PFSK-1 (cell line): ENCODE data around the gene ANOS1.

Source experiments
- FOXP2 ChIP-seq: optimal IDR thresholded peaks from 2 replicates; pipeline ENCODE3; 2011; ENCODE audit warnings: borderline replicate concordance, control low read depth, inconsistent platforms; ENCODE audit not compliant: insufficient read depth; ENCODE audit errors: extremely low read length, extremely low read depth
- POLR2AphosphoS5 ChIP-seq: IDR thresholded peaks from 2 replicates; pipeline ENCODE4 v1.6.1; 2012; ENCODE audit warnings: low read depth, mild to moderate bottlenecking, control low read depth, low read length, moderate library complexity
- SIN3A ChIP-seq: IDR thresholded peaks from 2 replicates; pipeline ENCODE4 v1.6.1; 2012; ENCODE audit warnings: mild to moderate bottlenecking, low read length, moderate library complexity, borderline replicate concordance; ENCODE audit not compliant: insufficient read depth
- TAF1 ChIP-seq: IDR thresholded peaks from 2 replicates; pipeline ENCODE4 v1.6.1; 2012; ENCODE audit warnings: low read length, control low read depth, borderline replicate concordance; ENCODE audit not compliant: insufficient read depth
- TF ChIP-seq, protein P1 (sequence below), 2 experiments: IDR thresholded peaks; 2 replicates each; pipeline versions ENCODE4 v1.6.1 to v1.8.0; 2011 to 2012; ENCODE audit warnings: low read depth in 2 of 2, low read length in 2 of 2, control low read depth in 1 of 2, inconsistent platforms in 1 of 2, mild to moderate bottlenecking in 1 of 2, moderate library complexity in 1 of 2; ENCODE audit not compliant: insufficient read depth in 1 of 2

ANOS1 gene

DNA sequence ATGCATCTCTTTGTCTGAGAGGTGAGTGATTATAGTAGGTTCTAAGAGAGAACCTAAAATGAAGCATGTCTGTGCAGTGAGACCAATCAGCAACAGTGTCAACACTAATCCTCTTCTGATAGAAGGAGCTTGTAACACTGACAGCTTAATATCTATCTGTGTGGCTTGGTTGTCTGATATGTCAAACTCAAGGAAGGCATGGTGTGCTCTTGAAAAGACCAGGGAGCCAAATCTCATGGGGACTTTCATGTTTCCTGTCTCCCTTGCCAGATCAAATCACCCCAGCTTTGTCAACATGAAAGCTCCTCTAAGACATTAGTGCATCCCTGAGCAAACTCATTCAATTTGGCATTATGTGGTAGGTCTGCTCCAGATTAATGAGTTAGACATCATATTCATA is 95.4 kb downstream of the ANOS1 start:
- no peak for TF ChIP-seq POLR2AphosphoS5
- no peak for TF ChIP-seq SIN3A
- TF ChIP-seq, protein P1, sequence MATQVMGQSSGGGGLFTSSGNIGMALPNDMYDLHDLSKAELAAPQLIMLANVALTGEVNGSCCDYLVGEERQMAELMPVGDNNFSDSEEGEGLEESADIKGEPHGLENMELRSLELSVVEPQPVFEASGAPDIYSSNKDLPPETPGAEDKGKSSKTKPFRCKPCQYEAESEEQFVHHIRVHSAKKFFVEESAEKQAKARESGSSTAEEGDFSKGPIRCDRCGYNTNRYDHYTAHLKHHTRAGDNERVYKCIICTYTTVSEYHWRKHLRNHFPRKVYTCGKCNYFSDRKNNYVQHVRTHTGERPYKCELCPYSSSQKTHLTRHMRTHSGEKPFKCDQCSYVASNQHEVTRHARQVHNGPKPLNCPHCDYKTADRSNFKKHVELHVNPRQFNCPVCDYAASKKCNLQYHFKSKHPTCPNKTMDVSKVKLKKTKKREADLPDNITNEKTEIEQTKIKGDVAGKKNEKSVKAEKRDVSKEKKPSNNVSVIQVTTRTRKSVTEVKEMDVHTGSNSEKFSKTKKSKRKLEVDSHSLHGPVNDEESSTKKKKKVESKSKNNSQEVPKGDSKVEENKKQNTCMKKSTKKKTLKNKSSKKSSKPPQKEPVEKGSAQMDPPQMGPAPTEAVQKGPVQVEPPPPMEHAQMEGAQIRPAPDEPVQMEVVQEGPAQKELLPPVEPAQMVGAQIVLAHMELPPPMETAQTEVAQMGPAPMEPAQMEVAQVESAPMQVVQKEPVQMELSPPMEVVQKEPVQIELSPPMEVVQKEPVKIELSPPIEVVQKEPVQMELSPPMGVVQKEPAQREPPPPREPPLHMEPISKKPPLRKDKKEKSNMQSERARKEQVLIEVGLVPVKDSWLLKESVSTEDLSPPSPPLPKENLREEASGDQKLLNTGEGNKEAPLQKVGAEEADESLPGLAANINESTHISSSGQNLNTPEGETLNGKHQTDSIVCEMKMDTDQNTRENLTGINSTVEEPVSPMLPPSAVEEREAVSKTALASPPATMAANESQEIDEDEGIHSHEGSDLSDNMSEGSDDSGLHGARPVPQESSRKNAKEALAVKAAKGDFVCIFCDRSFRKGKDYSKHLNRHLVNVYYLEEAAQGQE (IDR thresholded peaks at IDR 0.05; ENCODE audit: insufficient read depth in 1 of 2, low read depth in 2 of 2, low read length in 2 of 2) = no peak
- TF ChIP-seq TAF1 = no peak
- TF ChIP-seq FOXP2 = no peak

DNA sequence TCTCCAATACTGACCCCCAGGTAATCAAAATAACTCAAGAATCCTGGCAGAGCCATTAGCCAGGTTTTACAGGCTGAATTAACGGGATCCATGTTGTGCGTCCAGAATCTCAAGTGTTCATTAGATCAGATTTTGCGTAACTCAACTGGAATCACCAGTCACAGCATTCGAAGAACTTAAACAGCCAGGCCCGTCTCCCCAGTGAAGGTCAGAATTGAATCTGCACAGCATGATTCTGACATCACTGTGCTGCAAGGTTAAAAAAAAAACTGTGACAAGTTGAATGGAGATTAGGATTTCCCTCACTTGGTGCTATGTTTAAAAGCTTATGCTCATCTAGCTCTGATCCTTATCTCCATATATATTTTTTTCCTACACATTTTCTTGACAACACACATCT is 96.1 kb downstream of the ANOS1 start:
- TF ChIP-seq, protein P1 (IDR thresholded peaks at IDR 0.05; ENCODE audit: insufficient read depth in 1 of 2, low read depth in 2 of 2, low read length in 2 of 2) = no peak
- TF ChIP-seq FOXP2 = no peak

DNA sequence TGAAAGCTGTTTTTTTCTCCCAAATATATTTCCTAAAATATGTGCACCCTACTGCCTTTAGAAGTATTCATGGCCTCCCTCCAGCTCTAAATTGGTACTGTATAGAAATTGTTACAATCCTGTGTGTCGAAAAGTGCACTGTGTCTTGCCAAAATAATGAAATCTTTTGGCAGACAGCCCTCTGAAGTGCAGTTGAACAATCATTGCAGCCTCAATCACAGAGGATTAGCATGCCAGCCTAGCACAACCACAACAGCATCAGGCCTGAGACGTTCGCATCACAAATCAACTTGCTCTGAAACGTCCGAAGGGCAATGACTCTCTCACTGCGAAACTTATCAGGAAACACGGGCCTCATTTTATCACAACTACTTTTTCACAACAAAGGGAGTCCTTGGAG is 99.0 kb downstream of the ANOS1 start:
- TF ChIP-seq POLR2AphosphoS5 = no peak
- no peak for TF ChIP-seq TAF1
- TF ChIP-seq, protein P1 (IDR thresholded peaks at IDR 0.05; ENCODE audit: insufficient read depth in 1 of 2, low read depth in 2 of 2, low read length in 2 of 2) = no peak
- no peak for TF ChIP-seq FOXP2
- TF ChIP-seq SIN3A = no peak

DNA sequence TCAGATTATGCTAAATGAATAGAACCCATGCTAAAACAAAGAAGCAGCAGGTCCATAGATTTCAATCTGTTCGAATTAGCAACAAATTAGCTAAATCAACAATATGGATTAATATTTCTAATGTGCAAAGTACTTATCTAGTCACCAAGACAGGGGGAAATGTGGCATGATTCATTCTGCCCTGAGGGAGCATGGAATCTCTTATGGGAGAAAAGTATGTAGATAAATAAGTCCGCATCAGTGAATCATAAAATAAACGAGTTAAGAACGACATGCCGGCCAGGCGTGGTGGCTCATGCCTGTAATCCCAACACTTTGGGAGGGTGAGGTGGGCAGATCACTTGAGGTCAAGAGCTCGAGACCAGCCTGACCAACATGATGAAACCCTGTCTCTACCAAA is 102.1 kb downstream of the ANOS1 start:
- TF ChIP-seq FOXP2 = no peak
- TF ChIP-seq TAF1 = no peak
- TF ChIP-seq POLR2AphosphoS5 = no peak
- TF ChIP-seq SIN3A = no peak
- TF ChIP-seq, protein P1 (IDR thresholded peaks at IDR 0.05; ENCODE audit: insufficient read depth in 1 of 2, low read depth in 2 of 2, low read length in 2 of 2) = no peak

DNA sequence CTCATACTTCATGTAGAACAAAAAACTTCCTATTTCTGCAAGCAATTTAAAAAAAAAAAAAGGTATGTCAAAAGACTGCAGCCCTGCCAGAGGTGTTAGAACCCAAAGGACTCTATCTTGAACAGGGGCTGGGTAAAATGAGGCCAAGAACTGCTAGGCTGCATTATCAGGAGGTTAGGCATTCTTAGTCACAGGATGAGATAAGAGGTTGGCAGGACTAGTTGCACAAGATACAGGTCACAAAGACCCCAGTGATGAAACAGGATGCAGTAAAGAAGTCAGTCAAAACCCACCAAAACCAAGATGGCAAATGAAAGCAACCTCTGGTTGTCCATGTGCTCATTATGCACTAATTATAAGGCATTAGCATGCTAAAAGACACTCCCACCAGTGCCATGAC is 104.1 kb downstream of the ANOS1 start:
- TF ChIP-seq POLR2AphosphoS5 (no peak), SIN3A (no peak), FOXP2 (no peak), TAF1 (no peak)
- TF ChIP-seq, protein P1 (IDR thresholded peaks at IDR 0.05; ENCODE audit: insufficient read depth in 1 of 2, low read depth in 2 of 2, low read length in 2 of 2) = no peak
